GM21786 (cell line): ENCODE data around the gene DPH1.
A peak's percentile ranks its signal among the peaks of the same experiment; 100 is the strongest.

Experiments used
- ATAC-seq: cut with Tn5 transposase; IDR thresholded peaks from one replicate; pipeline ENCODE4 v1.9.1; 2021; ENCODE audit not compliant: unreplicated experiment

Gene DPH1

DNA sequence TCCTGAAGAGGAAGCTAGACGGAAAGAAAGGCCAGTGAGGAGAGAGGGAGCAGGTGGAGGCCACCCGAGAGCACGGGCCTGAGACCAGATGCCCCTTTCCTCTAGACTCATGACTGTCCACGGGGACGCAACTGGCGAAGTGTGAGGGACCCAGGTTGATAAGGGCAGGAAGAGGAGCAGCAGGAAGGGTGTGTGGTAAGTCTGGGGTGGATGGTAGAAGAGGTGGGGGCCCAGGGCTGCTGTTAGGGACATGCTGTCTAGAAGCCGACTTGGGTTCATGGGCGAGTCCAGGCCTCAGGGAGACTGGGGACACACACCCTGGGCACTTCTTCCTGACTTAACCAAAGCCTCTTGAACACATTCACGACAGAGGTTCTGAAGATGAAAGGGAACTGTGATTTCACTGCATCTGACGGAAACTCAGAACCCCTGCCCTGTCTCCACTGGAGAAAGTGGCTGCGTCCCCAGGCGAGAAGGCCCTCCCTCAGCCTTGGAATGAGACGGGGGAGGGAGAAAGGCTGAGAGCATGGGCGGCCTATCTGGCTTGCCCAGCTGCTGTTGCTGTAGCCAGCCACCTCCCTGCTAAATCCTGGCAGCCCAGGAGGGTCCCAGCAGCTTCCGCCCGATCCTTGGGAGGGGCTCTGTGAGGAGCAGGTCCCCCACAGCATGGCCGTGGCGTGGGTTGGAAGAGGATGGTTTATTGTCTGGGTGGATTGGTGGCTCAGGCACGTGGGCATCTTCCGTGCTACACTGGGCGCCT lies 30.9 kb downstream of the DPH1 start:
- no peak for ATAC-seq

DNA sequence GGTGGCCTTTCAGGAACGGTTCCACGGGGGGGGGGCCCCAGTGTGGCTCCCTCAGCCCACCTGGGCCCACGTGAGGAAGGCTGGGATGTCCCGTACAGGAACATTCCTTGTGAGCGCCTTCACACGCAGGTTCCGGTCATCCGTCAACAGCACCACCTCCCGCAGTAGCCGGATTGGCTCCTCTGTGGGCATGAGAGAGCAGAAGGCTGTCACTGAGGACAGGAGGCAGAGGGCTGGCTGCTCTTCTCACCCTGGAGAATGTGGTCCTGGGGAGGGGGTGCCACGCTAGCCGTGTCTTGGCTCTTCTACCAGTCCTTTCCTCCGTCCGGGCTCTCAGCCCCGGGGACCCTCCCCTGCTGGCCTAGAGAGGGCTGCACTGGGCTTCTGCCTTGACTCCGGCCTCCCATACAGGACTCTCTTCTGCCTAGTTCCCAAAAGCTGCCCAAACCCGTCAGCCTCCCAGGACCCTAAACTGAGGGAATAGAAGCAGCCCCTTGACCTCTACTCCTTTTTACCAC lies 31.5 kb downstream of the DPH1 start:
- no peak for ATAC-seq

DNA sequence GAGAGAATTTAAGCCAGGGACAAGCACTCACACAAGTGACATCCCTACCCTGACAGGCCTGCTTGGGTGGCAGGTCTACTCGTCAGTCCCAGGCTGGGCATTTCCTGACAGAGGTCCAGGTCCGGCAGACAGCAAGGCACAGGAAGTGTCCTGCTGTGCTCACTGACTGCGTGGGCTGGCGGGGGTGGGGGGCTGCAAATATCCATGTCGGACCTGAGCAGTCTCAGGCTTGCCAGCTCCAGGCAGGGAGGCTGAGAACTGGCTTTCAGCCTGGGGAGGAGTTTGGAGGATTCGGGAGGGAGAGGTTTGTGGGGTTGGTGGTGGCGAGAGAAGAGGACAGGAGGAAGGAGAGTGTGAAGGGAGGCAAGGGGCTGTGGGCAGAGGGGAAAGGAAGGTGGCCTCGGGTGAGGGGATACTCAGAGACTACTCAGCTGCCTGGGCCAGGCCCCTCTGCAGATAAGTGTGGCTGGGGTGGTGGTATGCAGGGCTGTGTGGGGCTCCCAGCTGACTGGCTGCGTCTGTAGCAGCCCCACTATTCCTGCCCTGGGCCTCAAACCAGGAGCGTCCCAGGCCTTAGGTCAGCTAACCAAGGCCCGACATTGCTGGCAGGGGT lies 32.7 kb downstream of the DPH1 start:
- no peak for ATAC-seq

DNA sequence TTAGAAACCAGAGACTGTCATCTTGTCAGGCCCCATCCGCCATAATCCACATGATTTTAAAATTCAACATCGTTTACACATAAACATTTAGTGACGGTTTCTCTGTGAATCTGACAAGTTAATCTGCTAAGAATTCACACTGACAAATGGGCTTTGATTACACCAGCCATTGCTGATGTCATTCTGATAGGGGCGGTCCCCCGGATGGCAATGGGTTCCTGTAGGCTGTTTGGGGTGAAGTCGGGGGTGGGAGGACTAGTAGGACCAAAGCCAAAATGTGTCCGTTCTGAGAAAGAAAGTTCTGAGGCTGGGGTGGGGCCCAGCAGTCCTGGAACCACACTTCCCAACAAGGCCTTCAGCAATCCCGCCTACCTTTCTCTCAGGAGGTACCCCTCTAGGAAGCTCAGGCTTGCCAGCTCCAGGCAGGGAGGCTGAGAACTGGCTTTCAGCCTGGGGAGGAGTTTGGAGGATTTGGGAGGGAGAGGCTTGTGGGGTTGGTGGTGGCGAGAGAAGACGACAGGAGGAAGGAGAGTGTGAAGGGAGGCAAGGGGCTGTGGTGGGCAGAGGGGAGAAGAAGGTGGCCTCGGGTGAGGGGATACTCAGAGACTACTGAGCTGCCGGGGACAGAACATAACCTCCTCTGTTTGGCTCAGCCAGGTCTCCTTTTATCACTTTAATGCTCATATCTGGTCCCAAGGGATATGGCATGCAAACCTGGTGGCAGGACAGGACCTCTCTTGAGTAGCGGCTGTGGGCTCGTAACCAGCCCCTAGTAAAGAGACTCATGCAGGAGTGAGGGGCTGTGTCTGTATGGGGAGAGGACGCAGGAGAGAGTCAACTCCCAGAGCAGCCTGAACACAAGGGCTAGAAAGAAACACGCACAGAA lies 33.6 kb downstream of the DPH1 start:
- no peak for ATAC-seq

DNA sequence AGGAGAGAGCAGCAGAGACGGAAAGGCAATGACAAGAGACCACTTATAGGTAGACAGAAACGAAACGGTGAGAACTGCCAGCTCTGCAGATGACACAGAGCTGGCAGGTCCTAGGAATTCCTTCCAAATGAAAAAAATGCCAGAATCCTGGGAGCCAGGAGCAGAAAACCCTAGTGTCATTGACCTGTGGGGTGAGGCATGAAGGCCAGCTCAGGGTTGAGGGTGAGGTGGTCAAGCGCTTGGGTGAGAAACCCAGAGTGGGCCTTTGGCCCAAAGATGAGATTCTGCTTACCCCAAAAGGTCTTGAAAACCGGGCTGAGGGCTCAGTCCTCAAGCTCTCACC lies 34.2 kb downstream of the DPH1 start:
- ATAC-seq = no peak

DNA sequence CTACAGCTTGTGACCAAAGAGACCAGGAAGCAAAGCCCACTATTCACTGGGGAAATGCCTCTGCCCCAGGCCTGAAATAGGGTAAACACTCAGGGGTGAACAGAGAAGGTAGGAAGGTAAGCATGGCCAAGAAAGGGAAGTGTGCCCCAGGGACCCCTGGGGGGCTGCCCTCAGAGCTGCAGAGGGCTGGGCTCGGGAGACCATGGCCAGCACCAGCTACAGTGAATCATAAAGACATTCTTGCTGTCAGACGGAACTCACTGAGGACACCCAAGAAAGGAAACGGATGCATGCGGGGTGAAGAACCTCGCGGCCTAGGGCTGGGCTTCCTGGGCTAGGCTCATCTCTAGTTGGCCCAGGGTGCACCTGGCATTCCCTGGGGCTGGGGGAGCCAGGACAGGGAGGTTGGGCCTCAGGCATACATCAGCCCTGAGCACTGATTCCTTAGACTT lies 34.6 kb downstream of the DPH1 start:
- ATAC-seq = no peak

DNA sequence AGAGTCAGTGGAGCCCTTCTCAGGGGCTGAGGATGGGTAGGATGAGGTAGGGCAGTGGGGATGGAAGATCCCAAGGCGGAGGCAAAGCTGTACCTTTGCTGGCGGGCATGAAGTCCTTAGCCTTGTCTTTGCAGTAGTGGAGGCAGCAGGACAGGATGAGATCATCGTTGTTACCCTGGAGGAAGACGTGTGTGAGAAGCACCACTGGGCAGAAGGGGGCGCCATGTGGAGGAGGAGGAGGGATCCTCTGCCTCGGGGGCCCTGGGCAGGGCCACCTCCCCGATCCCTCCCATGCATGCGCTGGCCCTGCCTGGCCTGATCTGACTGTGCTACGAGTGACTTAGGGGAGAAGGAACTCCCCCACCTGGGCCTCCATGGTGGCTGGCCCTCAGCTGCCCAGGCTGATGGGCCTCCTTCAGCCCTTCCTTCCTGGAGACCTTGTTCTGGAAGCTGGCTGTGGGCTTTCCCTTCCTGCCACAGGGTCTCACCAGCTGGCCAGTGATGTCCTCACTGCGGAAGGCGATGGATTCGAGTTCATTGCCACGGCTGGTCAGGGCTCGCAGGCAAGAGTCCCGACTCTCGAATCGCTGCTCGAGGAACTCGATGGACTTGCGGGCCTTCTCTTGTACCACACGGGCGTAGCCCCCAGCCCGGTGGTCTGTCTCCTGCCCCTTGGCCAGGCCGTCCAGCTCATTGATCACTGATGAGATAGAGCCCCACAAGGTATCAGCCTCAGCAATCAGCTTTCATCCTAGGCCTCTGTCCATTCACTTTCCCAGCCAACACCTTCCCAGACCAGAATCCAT lies 35.2 kb downstream of the DPH1 start:
- no peak for ATAC-seq

DNA sequence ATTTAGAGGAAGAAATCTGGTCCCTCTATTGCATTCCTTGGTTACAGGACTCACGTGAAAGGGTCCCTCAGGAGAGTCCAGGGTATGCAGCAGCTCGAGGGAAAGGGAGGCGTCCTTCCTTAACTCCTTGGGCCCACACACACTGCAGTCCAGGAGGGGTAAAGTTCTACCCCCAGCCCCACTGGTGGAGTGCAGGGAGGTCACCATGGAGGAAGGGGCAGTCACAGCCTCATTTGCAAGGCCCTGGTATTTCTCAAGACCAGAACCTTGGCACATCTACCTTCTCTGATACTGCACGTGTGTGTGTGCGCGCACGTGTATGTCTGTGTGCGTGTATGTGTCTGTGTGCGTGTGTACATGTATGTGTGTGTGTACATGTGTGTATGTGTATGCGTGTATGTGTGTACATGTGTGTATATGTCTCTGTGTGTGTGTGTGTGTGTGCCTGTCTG lies 36.0 kb downstream of the DPH1 start:
- no peak for ATAC-seq

DNA sequence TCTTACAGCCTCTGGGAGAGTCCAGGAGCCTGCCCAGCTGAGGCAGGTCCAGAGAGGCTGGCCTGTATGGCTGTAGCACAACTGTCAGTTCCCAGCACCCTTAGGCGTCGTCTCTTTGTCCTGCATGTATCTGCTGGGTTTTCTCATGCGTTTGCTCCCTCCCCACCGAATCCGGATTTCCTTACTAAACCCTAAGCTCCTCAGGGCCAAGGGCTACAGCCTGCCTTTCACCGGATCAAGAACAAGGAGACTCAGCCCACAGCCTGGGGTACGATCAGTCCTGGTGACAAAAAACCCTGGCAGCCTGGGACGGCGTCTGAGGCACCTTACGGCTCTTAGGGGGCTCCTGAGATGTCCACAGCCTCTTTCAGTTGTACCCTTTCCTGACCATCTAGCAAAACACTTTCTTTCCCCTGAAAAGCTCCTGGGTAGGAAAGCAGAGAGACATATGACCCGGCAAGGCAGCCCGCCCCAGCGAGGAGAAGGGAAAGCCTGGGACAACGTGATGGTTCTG lies 37.2 kb downstream of the DPH1 start:
- ATAC-seq = no peak

DNA sequence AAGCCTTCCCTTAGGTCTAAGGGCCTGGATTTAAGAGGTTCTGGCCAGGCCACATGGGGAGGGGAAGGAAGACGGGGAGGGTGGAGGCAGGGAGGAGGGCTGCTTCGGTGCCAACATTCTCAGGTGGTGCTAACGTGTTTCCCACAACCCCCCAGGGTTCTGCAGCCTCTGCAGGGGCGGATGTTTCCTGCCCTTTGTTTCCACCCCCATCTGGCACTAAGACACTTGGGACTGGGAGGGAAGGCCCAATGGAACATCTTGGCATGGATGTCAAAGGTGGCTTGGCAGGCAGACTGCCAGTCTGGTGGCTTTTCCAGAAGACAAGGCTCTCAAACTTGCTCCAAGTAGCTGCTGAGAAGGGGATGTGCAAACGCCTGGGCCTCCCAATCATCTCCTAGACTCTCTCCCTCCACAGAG lies 37.7 kb downstream of the DPH1 start:
- ATAC-seq = no peak

DNA sequence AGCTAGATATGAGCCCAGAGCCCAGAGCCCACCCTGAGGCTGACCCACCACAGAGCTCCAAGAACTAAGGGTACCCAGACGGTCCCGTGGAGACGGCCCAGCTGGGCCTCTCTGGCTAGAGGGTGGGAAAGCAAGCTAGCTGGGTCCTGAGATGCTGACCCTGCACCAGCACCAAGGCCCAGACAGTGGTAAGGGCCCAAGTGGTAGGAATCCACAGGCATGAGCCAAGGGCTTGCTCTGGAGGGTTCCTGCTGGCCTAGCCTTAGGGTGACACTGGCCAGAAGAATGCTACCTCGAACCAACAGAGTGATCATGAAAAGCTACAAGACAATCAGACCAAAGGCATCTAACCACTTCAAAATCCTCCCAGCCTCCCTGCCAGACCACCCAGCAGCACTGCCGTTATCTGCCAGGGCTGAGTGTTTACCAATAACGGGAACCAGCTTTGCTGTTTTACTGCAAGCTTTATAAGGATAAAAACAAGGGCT lies 38.1 kb downstream of the DPH1 start:
- no peak for ATAC-seq

DNA sequence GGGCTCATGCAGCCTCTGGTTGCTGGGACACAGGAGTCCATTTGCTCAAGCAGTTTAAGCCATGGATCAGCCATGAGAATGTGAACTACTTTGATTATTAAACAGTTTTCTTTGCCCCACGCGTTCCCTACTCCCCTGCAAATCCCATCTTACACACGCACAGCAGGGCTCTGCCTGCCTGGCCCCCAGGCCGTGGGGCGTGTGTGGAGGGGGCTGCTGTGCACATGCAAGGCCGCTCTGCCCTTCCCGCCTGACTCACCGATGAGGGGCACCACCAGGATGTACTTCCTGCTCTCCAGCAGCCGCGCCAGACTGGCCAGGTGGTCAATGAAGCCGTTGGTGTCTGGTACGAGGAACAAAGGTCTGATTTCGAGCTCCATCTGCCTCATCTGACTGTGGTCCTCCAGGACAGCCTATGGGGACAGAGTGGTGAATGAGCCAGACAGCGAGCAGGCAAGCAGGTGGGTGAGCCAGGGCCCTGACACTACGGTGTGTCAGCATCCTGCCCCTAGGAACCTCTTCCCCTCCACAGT lies 38.6 kb downstream of the DPH1 start:
- no peak for ATAC-seq

DNA sequence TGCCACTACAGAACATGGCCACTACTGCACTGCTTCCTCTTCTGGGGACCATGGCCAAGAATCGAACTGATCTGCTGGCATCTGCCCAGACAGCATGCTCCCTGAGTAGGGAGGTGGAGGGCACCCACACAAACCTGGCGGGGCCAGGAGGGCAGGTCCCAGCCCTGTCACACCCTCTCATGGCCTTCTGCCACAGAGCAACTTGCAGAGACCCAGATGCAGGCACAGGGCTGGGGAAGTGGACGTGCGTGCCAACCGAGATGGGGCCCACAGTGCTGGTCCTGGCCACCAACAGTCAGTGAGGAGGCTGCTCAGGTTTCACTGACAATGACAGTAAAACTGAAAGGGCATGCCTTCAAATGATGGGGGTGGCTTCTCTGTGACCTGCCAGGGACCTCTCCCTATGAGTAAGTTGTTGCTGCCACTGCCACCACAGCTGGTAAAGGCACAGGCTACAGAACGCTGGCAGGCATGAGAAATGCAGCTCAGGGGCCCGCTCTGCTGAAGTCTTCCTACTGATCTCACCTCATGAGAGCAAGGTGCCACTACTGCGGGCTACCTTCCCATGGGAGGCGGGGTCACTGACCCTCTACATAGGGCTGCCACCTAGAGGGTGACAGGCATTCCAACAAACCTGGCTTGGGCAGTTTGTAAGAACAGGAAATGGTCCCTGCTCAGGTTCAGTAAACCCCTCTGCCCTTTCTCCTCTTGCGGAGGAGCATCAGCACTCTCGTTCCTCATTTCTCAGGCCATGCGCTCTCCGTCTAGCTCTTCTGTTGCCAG lies 40.5 kb downstream of the DPH1 start:
- peak; percentile 83 for ATAC-seq

DNA sequence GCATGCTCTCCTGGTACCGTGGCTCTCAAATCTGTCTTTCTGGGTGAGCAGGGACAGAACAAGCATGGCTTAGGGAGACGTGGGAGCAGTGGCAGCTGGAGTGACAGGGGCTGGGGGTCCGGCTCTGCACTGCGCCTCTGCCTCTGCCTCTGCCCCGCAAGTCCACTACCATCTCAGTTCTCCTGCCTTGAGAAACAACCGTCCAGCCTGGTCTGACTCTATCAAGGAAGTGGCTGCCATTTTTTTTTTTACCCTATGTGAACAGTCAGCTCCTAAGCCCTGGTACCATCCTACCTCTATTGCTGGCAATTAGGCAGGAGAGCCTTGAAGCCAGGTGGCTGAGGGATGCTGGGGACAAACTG lies 41.1 kb downstream of the DPH1 start:
- no peak for ATAC-seq

DNA sequence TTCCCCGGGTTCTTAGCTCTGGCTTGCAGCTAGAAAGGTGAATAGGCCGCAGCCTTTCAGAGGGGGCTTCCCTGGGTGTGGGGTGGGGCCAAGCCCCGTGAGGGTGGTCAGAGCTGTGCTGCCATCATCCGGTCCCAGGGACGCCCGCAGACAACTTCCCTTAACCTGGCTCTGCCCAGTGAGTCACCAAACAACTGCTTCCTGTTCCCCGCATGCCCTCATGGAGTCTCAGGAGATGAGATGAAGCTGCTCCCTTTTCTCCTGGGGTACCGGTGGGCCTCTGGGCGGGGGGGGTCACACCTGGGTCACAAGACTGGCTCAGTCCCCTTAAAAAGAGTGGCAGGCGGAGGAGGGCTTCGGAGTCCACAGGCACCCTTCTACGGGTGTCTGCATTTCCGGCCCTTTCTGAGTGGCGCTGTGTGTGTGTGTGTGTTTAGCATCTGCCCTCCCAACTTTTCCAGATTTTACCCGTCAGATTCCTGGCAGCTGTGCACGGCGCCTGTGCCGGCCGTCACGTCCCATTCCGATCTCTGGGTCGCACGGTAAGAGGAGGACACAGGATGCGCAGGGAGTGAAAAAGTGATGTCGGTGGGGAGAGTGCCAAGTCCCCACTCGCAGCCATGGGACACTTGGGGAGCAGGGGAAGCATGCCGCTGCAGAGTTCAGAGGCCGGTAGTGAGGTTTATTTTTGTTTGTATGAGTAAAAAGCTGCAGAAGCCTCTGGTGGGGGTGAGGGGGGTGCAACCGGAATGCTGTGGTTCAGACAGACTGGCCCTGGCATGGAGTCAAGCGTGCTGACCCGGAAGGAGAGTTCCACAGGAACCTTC lies 41.7 kb downstream of the DPH1 start:
- ATAC-seq = no peak

DNA sequence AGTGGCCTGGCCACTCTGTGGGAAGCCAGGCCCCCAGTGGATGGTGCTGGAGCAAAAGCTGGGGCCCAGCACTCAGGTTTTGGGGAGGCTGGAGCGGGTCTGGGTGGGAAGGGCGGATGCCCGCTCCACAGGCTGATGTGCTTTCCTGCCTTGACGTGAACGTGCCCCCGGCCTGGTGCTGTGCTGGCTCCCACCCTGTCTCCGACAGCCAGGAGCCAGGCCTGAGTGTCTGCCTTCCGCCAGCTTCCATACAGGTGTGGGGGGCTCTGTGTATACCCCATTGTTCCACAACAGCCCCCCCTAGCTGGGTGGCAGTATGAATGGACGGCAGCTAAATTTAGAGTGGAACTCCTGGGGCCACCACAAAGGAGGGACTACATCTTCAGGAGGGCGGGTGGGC lies 45.0 kb downstream of the DPH1 start:
- ATAC-seq = no peak

DNA sequence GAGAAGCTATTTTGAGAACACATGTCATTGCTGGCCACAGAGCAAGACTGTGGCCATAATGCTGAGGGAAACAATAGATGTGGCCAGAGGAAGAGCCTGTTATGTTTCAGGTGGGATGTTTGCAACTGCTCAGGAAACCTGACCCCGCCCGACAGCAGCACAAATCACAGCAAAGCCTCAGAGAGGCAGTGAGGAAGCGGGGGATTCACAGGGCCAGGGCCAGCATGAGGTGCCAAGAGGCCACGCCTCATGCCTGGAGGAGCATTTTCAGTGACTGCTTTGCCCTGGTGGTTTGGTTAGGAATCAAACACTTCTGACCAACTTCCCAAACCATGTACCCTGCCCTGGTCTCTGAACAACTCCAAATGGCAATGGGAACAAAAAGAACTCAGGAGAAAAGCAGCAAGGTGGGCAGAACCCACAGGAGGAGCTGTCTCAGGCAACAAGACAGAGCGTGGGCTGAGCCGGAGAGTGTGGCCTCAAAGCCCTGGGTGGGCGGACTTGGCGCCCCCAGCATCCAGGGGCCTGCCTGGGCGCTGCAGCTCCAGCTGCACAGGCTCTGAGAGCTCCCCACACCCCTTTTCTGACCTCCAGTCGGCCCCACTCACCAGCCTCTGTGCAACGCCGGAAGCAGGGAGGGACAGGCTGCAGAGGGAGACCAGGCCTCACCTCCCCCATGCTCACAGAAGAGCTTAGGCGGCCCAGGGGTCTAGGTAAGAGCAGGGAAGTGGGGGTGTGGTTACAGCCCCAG lies 45.6 kb downstream of the DPH1 start:
- ATAC-seq = no peak
